ENCODE data around the gene SLC25A26. TPM values are rescaled to one million over a fixed set of nuclear protein-coding genes. Genes with fewer than 3 reads are reported as not detected.
A peak's percentile ranks its signal among the peaks of the same experiment; 100 is the strongest.

The SLC25A26 gene
- total and polyA plus RNA-seq, 2 of the 13 experiments (the other 11 are each of a cell fraction or from before 2014, with no cell fraction given) = 23.1 to 32.7 TPM

GRCh38 chr3:66407611-66408218 lies 186.9 kb downstream of the SLC25A26 start (continued):
- TF ChIP-seq ZBED4 (CRISPR knock-in tag; IDR thresholded peaks at IDR 0.05; ENCODE audit: borderline replicate concordance) (no peak), FOXA3 (CRISPR knock-in tag; IDR thresholded peaks at IDR 0.05) (no peak), ZFYVE20 (CRISPR knock-in tag; IDR thresholded peaks at IDR 0.05; ENCODE audit: borderline replicate concordance, low read depth) (no peak), MAFK (conservative IDR thresholded peaks at IDR 0.05 in 1 of 2, IDR thresholded peaks at IDR 0.05 in 1 of 2; ENCODE audit: low read length in 2 of 2) (no peak), ZSCAN29 (CRISPR knock-in tag; conservative IDR thresholded peaks at IDR 0.05) (no peak), RFXAP (CRISPR knock-in tag; IDR thresholded peaks at IDR 0.05; ENCODE audit: borderline replicate concordance) (no peak), KAT8 (CRISPR knock-in tag; IDR thresholded peaks at IDR 0.05) (no peak), ZNF350 (CRISPR knock-in tag; IDR thresholded peaks at IDR 0.05; ENCODE audit: borderline replicate concordance, low read depth) (no peak), CERS6 (CRISPR knock-in tag; IDR thresholded peaks at IDR 0.05) (no peak), ZNF713 (CRISPR knock-in tag; IDR thresholded peaks at IDR 0.05) (no peak), GTF3A (CRISPR knock-in tag; conservative IDR thresholded peaks at IDR 0.05) (no peak), NFRKB (IDR thresholded peaks at IDR 0.05) (no peak), YEATS4 (CRISPR knock-in tag; IDR thresholded peaks at IDR 0.05; ENCODE audit: borderline replicate concordance) (no peak), PBX3 (CRISPR knock-in tag; IDR thresholded peaks at IDR 0.05; ENCODE audit: borderline replicate concordance) (no peak), ADNP (CRISPR knock-in tag; IDR thresholded peaks at IDR 0.05) (no peak), ZBTB43 (CRISPR knock-in tag; conservative IDR thresholded peaks at IDR 0.05) (no peak), RXRA (CRISPR knock-in tag; IDR thresholded peaks at IDR 0.05) (peak; percentile 53; the same call in 1 of the 2 replicates), ZNF180 (CRISPR knock-in tag; IDR thresholded peaks at IDR 0.05; ENCODE audit: borderline replicate concordance, low read depth) (no peak), HDAC2 (CRISPR knock-in tag; IDR thresholded peaks at IDR 0.05) (peak; percentile 24; the same call in 1 of the 2 replicates), TEAD3 (CRISPR knock-in tag; optimal IDR thresholded peaks at IDR 0.05; ENCODE audit: borderline replicate concordance) (peak; percentile 57), ZNF362 (CRISPR knock-in tag; IDR thresholded peaks at IDR 0.05; ENCODE audit: borderline replicate concordance) (peak; percentile 46; the same call in 1 of the 2 replicates), CBFB (CRISPR knock-in tag; IDR thresholded peaks at IDR 0.05) (0 out of 2 replicates have a peak, but pooled peaks have one; percentile 34), MEF2D (CRISPR knock-in tag; IDR thresholded peaks at IDR 0.05) (no peak)
